Effector CD4-positive, alpha-beta T cell (primary cell): Measurements from ENCODE around the gene RXRA.
"Not testable (repeated sequence)": the region's sequence is repeated elsewhere in the genome, so short reads cannot be mapped to it uniquely, and the experiment has no call there.

Experiments
- DNase-seq: peaks from one replicate; pipeline ENCODE4 v3.0.0-alpha.2; 2020

RXRA gene

GRCh38 chr9:134294153-134295071 is 31.8 kb upstream of the RXRA start:
- DNase-seq: no peak

GRCh38 chr9:134295101-134295745 is 31.0 kb upstream of the RXRA start:
- DNase-seq: no peak

- no peak for DNase-seq
Measured at GRCh38 chr9:134295746-134296250, 30.5 kb upstream of the RXRA start.

GRCh38 chr9:134296301-134297082 is 29.8 kb upstream of the RXRA start:
- no peak for DNase-seq

- DNase-seq: no peak
Measured at GRCh38 chr9:134297083-134297410, 29.2 kb upstream of the RXRA start.

- DNase-seq: no peak
Measured at GRCh38 chr9:134297576-134297975, 28.7 kb upstream of the RXRA start.

- DNase-seq: no peak
Measured at GRCh38 chr9:134298000-134298399, 28.3 kb upstream of the RXRA start.

GRCh38 chr9:134299068-134299467 is 27.2 kb upstream of the RXRA start:
- no peak for DNase-seq

- no peak for DNase-seq
Measured at GRCh38 chr9:134299883-134300282, 26.4 kb upstream of the RXRA start.

- no peak for DNase-seq
Measured at GRCh38 chr9:134301387-134302129, 24.7 kb upstream of the RXRA start.

GRCh38 chr9:134302130-134302817 is 24.0 kb upstream of the RXRA start:
- DNase-seq: no peak

- DNase-seq: no peak
Measured at GRCh38 chr9:134303601-134304000, 22.7 kb upstream of the RXRA start.

- DNase-seq: no peak
Measured at GRCh38 chr9:134304261-134304660, 22.0 kb upstream of the RXRA start.

GRCh38 chr9:134304690-134305089 is 21.6 kb upstream of the RXRA start:
- no peak for DNase-seq

GRCh38 chr9:134305533-134305932 is 20.7 kb upstream of the RXRA start:
- DNase-seq: no peak

- not testable (repeated sequence) for DNase-seq
Measured at GRCh38 chr9:134306042-134306441, 20.2 kb upstream of the RXRA start.

GRCh38 chr9:134306636-134307600 is 19.3 kb upstream of the RXRA start:
- DNase-seq: no peak

GRCh38 chr9:134307674-134308638 is 18.3 kb upstream of the RXRA start:
- DNase-seq: no peak

- DNase-seq: not testable (repeated sequence)
Measured at GRCh38 chr9:134308639-134309220, 17.5 kb upstream of the RXRA start.
